SK-N-MC (cell line): ENCODE measurements around the gene CDKN2C.
A peak's percentile ranks its signal among the peaks of the same experiment; 100 is the strongest.

Source experiments
- DNase-seq: peaks from one replicate; pipeline ENCODE4 v3.0.0-alpha.2; 2011; ENCODE audit warnings: low read depth, low spot score
- H3K27ac ChIP-seq: fragments of 200-600 bp; sonication (generic); 2 replicates; pipeline ENCODE4 v1.5.1; 2016; ENCODE audit warnings: mixed run types
- H3K36me3 ChIP-seq: fragments of 200-600 bp; sonication (generic); 2 replicates; pipeline ENCODE4 v1.6.1; 2017; ENCODE audit warnings: antibody characterized with exemption, low read length, mixed read lengths; ENCODE audit not compliant: insufficient read depth
- H3K4me3 ChIP-seq: fragments of 200-600 bp; sonication (generic); 2 replicates; pipeline ENCODE4 v1.5.1; 2016
- H3K9ac ChIP-seq: fragments of 200-600 bp; sonication (generic); 2 replicates; pipeline ENCODE4 v1.8.0; 2017; ENCODE audit warnings: mixed run types, mixed read lengths; ENCODE audit not compliant: insufficient read length
- H3K9me3 ChIP-seq: fragments of 200-600 bp; sonication (generic); 2 replicates; pipeline ENCODE4 v1.6.1; 2017; ENCODE audit warnings: low read depth, mild to moderate bottlenecking, antibody characterized with exemption, low read length, moderate library complexity, mixed read lengths
- EZH2 ChIP-seq: fragments of 200-600 bp; sonication (generic); IDR thresholded peaks from one replicate; pipeline ENCODE4 v1.6.1; 2017; ENCODE audit warnings: antibody characterized with exemption
- FOXP2 ChIP-seq: optimal IDR thresholded peaks from 2 replicates; pipeline ENCODE3; 2011; ENCODE audit warnings: mild to moderate bottlenecking, moderate library complexity; ENCODE audit not compliant: insufficient read depth; ENCODE audit errors: extremely low read length, control extremely low read depth
- POLR2AphosphoS5 ChIP-seq: IDR thresholded peaks from 2 replicates; pipeline ENCODE4 v1.6.1; 2012; ENCODE audit warnings: mild to moderate bottlenecking, low read depth, low read length, borderline replicate concordance

The CDKN2C gene

DNA sequence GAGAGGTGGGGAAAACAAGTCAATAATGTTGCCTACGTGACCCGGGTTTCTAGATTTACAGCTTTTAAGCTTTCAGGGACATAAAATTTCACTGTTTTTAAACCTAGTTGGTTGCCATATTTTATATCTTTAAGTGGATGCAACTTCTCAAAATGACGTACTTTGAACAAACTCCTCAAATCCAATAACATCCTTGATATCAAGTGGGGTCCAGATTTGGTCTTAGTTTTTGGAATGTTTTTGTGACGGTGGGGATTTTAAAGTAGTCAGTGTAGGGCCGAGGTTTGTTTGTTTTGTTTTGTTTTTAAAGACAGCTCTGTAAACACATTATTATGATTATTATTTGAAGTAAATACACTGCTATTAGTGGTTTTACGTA lies 453 bp downstream of the CDKN2C start:
- no peak for DNase-seq
- H3K36me3 ChIP-seq = peaks cover 21% of the 10 kb centered on the region
- peak overlapping the region; percentile 90 for H3K9ac ChIP-seq
- H3K4me3 ChIP-seq = peak overlapping the region; percentile 82
- TF ChIP-seq POLR2AphosphoS5 (no peak), EZH2 (no peak), FOXP2 (no peak)
- no peaks in the 10 kb centered on the region for H3K9me3 ChIP-seq
- H3K27ac ChIP-seq = peak overlapping the region; percentile 93

DNA sequence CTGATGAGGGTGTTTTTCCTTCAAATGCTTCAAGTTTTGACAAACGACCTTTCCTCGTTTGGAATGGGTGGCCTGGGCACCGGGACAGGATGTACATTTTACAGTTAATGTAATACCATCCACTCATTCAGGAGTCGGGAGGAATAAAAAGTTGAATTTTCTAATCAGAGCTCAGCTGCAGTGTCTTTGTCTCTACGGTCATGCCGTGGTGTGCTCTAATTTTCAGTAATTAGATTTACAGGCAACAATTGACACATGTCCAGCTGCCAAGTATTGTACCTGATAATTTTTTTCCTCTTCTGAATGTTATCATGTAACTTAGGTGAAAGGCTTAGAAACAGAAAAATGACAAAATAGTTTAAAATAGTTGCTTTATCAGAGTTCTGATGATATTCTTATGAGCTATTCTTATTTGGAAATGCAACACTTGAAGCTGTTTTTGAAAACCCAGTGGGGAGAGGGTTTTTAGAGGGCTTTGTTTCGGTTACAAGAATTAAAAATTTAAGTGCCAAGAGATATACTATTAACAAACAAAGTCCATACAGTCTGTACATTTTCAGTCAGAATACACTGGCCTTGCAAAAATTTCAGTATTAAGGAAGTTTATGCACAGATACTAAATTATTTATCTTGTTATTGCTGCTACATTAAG lies 1.0 kb downstream of the CDKN2C start:
- H3K9me3 ChIP-seq = no peaks in the 10 kb centered on the region
- TF ChIP-seq EZH2 (no peak), FOXP2 (no peak), POLR2AphosphoS5 (no peak)
- DNase-seq = no peak
- peaks cover 21% of the 10 kb centered on the region for H3K36me3 ChIP-seq
- peak overlapping the region; percentile 82 for H3K4me3 ChIP-seq
- peak overlapping the region; percentile 93 for H3K27ac ChIP-seq
- H3K9ac ChIP-seq = peak overlapping the region; percentile 90

DNA sequence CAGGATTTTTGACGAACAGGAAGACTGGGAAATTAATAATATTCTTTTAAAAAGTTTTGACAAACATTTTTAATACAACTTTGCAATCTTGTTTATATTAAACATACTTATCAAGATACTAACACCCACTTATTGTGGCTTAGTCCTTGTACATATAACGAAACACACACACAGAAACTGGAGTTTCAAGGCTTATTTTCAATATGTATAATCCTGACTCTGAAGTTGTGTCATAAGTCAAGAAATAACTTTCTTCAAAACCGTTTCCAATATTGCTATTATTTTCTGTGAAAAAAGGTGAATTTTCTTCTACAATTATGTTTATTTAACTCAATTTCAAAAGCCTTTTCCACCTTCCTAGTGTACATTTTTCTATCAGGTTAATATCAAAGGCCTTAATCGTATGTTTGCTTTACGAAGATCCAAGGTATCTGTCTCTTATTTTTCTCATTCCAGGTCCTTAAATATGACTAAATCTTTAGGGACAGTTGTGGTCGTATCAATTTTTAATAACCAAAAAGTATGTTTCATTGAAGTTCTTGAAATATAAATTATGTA lies 1.8 kb downstream of the CDKN2C start:
- peak overlapping the region; percentile 93 for H3K27ac ChIP-seq
- no peak for DNase-seq
- H3K4me3 ChIP-seq = peak overlapping the region; percentile 82
- no peaks in the 10 kb centered on the region for H3K9me3 ChIP-seq
- H3K9ac ChIP-seq = peak overlapping the region; percentile 90
- H3K36me3 ChIP-seq = peaks cover 21% of the 10 kb centered on the region
- no peak for TF ChIP-seq POLR2AphosphoS5

DNA sequence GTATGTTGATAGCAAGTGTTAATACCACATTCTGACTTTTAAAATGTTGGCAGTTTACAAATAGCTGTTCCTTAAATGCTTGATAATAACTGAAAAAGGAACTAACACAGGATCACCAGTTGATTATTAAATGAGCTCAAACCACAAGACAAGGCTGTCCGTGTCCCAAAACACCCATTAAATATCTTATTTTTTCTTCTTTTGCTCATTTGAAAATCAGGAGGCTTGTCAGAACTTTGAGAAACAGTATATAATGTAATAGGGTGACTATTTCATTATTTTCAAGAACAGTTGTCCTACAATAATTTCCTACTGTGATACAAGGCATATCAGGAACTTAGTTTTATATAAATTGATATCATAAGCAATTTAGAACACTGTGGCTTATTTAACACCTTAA lies 2.7 kb downstream of the CDKN2C start:
- peak overlapping the region; percentile 90 for H3K9ac ChIP-seq
- H3K4me3 ChIP-seq = peak overlapping the region; percentile 82
- no peaks in the 10 kb centered on the region for H3K9me3 ChIP-seq
- peaks cover 21% of the 10 kb centered on the region for H3K36me3 ChIP-seq
- peak overlapping the region; percentile 97 for H3K27ac ChIP-seq
- DNase-seq = no peak
- no peak for TF ChIP-seq FOXP2
- no peak for TF ChIP-seq EZH2
- no peak for TF ChIP-seq POLR2AphosphoS5

DNA sequence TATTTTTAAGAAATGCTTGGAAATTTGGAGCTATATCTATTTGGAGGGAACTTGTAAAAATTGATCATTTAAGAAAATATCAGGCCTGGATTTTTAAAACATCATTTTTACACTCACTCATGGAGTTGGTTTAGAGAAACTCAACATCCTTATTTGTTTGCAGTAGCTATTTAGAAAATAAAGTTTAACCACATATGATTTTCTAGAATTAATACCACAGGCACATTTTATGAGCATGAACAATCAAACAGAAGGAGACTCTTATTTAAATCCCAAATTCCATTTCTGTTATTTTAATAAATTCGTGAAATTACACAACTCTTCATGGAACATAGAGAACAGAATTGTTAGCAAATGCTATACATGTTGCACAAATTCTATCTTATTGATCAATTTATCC lies 3.2 kb downstream of the CDKN2C start:
- Histone ChIP-seq H3K9ac (peak overlapping the region; percentile 90), H3K4me3 (peak overlapping the region; percentile 82), H3K9me3 (no peaks in the 10 kb centered on the region), H3K36me3 (peaks cover 21% of the 10 kb centered on the region), H3K27ac (peak overlapping the region; percentile 97)
- no peak for DNase-seq
- TF ChIP-seq EZH2 = no peak
- TF ChIP-seq FOXP2 = no peak
- TF ChIP-seq POLR2AphosphoS5 = no peak

DNA sequence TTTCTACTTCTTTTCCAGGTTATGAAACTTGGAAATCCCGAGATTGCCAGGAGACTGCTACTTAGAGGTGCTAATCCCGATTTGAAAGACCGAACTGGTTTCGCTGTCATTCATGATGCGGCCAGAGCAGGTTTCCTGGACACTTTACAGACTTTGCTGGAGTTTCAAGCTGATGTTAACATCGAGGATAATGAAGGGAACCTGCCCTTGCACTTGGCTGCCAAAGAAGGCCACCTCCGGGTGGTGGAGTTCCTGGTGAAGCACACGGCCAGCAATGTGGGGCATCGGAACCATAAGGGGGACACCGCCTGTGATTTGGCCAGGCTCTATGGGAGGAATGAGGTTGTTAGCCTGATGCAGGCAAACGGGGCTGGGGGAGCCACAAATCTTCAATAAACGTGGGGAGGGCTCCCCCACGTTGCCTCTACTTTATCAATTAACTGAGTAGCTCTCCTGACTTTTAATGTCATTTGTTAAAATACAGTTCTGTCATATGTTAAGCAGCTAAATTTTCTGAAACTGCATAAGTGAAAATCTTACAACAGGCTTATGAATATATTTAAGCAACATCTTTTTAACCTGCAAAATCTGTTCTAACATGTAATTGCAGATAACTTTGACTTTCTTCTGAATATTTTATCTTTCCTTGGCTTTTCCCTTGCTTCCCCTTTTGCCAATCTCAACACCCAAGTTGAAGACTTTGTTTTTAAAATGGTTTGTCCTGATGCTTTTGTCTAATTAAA lies 4.0 kb downstream of the CDKN2C start:
- peak overlapping the region; percentile 97 for H3K27ac ChIP-seq
- H3K9me3 ChIP-seq = no peaks in the 10 kb centered on the region
- peak overlapping the region; percentile 90 for H3K9ac ChIP-seq
- H3K36me3 ChIP-seq = peaks cover 21% of the 10 kb centered on the region
- H3K4me3 ChIP-seq = peak overlapping the region; percentile 82
- DNase-seq = no peak
- TF ChIP-seq POLR2AphosphoS5 (no peak), FOXP2 (no peak), EZH2 (no peak)

DNA sequence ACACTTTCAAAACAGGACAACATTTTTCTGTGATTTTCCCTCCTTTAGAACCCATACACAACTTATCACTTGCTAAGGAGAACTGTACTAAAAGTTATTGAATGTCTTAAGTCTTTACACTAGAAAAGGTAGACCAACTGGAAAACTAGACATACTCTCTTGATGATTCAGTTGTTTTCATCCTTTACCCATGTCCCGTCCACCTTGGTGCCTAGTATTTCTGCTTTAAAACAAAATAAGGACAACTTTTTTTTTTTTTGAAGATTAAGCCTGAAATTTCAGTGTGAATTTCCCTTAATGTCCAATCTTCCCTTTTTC lies 4.5 kb downstream of the CDKN2C start:
- H3K9ac ChIP-seq = peak overlapping the region; percentile 90
- H3K9me3 ChIP-seq = no peaks in the 10 kb centered on the region
- peaks cover 21% of the 10 kb centered on the region for H3K36me3 ChIP-seq
- DNase-seq = no peak
- peak overlapping the region; percentile 97 for H3K27ac ChIP-seq
- peak overlapping the region; percentile 82 for H3K4me3 ChIP-seq
- TF ChIP-seq EZH2 (no peak), FOXP2 (no peak)

DNA sequence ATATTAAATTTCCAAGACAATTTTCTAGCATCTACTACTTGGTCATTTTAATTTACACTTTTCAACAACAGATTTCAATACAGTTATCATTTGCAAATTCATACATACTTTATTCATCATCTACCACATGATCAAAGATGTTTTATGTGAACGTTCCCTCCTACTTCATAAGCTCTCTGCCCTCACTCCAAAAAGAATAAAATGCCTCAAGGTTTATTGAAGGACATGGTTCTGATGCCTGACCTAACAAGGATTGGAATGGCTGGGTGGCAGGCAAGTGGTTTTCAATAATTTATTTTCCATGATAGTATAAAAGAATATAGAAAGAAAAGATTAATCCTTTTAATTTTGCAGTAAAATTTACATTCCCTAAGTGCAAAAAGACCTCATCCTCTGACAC lies 5.4 kb downstream of the CDKN2C start:
- H3K9me3 ChIP-seq = no peaks in the 10 kb centered on the region
- peak overlapping the region; percentile 97 for H3K27ac ChIP-seq
- DNase-seq = no peak
- peak overlapping the region; percentile 88 for H3K4me3 ChIP-seq
- H3K9ac ChIP-seq = peak overlapping the region; percentile 98
- no peak for TF ChIP-seq FOXP2
- no peak for TF ChIP-seq EZH2
- no peak for TF ChIP-seq POLR2AphosphoS5
- H3K36me3 ChIP-seq = peaks cover 21% of the 10 kb centered on the region
